Endothelial cell of umbilical vein (primary cell): ENCODE measurements around the gene CPNE7. TPM values are rescaled to one million over a fixed set of nuclear protein-coding genes. Genes with fewer than 3 reads are reported as not detected.

Source experiments
- BruUV-seq: library from RNA; stranded (reverse); fragments of 400-500 nt; replicated peaks from 2 replicates; lab custom pipeline; 2021; lab: Mats Ljungman, UMichigan
- CTCF ChIA-PET: fragments of 300-600, 350-600 bp; sonication (Branson Sonifier 250); formaldehyde crosslinking; loops from one replicate; lab custom pipeline; 2021; ENCODE audit warnings: antibody characterized with exemption, inconsistent platforms; lab: Charles Lee
- POLR2A ChIA-PET: fragments of 300-600, 350-600 bp; sonication (Branson Sonifier 250); formaldehyde crosslinking; loops from one replicate; lab custom pipeline; 2021; ENCODE audit warnings: antibody characterized with exemption, inconsistent platforms; lab: Charles Lee
- DNase-seq: peaks from one replicate; pipeline ENCODE4 v3.0.0-alpha.2; 2011; ENCODE audit warnings: low read depth, low spot score
- FAIRE-seq: peaks from 2 replicates; lab custom pipeline; 2011; peaks lifted over from hg19 to GRCh38; lab: Jason Lieb, UNC
- H2AFZ ChIP-seq: 2 replicates; pipeline ENCODE4 v1.6.0; 2012; ENCODE audit warnings: low read depth, low read length, control low read depth, inconsistent platforms
- H3K27ac ChIP-seq: 2 replicates; pipeline ENCODE4 v1.5.1; 2011; ENCODE audit warnings: low read depth, mild to moderate bottlenecking, control low read depth, low read length, moderate library complexity; ENCODE audit not compliant: insufficient read depth
- H3K27me3 ChIP-seq, 2 experiments: 2 replicates each; pipeline versions ENCODE4 v1.6.0 to v1.6.1; 2011; ENCODE audit warnings: low read length in 2 of 2, mixed read lengths in 1 of 2; ENCODE audit not compliant: control insufficient read depth in 2 of 2, insufficient read depth in 2 of 2
- H3K36me3 ChIP-seq, 2 experiments: 2 replicates in 1 of 2; 3 replicates in 1 of 2; pipeline ENCODE4 v1.5.1; 2011; ENCODE audit warnings: low read length in 2 of 2, mild to moderate bottlenecking in 1 of 2, moderate library complexity in 1 of 2; ENCODE audit not compliant: control insufficient read depth in 2 of 2, insufficient read depth in 2 of 2; ENCODE audit errors: extremely low read depth in 1 of 2
- H3K4me1 ChIP-seq: 3 replicates; pipeline ENCODE4 v1.5.1; 2011; ENCODE audit warnings: mild to moderate bottlenecking, low read length; ENCODE audit not compliant: control insufficient read depth, insufficient read depth; ENCODE audit errors: extremely low read depth
- H3K4me2 ChIP-seq: 2 replicates; pipeline ENCODE4 v1.6.1; 2011; ENCODE audit warnings: low read length, control low read depth, mixed read lengths; ENCODE audit not compliant: insufficient read depth
- H3K4me3 ChIP-seq, 3 experiments: fragments of 200-600 bp in 1 of 3; sonication (generic), shearing (Covaris generic) in 1 of 3; replicated peaks in 1 of 3; 2 replicates each; pipeline ENCODE4 v1.5.1; 2011 to 2016; ENCODE audit warnings: control low read depth in 3 of 3, low read length in 3 of 3, mild to moderate bottlenecking in 2 of 3, inconsistent platforms in 1 of 3, low read depth in 1 of 3, moderate library complexity in 1 of 3; ENCODE audit not compliant: insufficient read depth in 1 of 3
- H3K79me2 ChIP-seq: 2 replicates; pipeline ENCODE4 v1.6.0; 2012; ENCODE audit warnings: low read length, inconsistent platforms; ENCODE audit not compliant: control insufficient read depth, insufficient read depth
- H3K9ac ChIP-seq: replicated peaks from 2 replicates; pipeline ENCODE3; 2011; ENCODE audit warnings: low read length, control low read depth; ENCODE audit not compliant: insufficient read depth; ENCODE audit errors: extremely low read depth
- H3K9me1 ChIP-seq: replicated peaks from 3 replicates; pipeline ENCODE4 v1.6.0; 2011; ENCODE audit warnings: mild to moderate bottlenecking, low read length; ENCODE audit not compliant: control insufficient read depth, insufficient read depth; ENCODE audit errors: extremely low read depth
- H3K9me3 ChIP-seq: replicated peaks from 2 replicates; pipeline ENCODE4 v1.5.1; 2012; ENCODE audit warnings: low read length, inconsistent platforms; ENCODE audit not compliant: control insufficient read depth, insufficient read depth
- H4K20me1 ChIP-seq: replicated peaks from 2 replicates; pipeline ENCODE3; 2011; ENCODE audit warnings: mild to moderate bottlenecking, low read length; ENCODE audit not compliant: control insufficient read depth, insufficient read depth; ENCODE audit errors: extremely low read depth
- CTCF ChIP-seq, 2 donors: IDR thresholded peaks; 1 replicate in 1 of 2; 2 replicates in 1 of 2; pipeline ENCODE4 v1.5.1; 2011; ENCODE audit warnings: low read length in 2 of 2, mild to moderate bottlenecking in 2 of 2, moderate library complexity in 2 of 2, control low read depth in 1 of 2, inconsistent platforms in 1 of 2, low read depth in 1 of 2; ENCODE audit not compliant: insufficient read depth in 1 of 2; ENCODE audit errors: extremely low read depth in 1 of 2
- EZH2 ChIP-seq: IDR thresholded peaks from 2 replicates; pipeline ENCODE4 v1.6.1; 2012; ENCODE audit warnings: borderline replicate concordance, low read depth, mild to moderate bottlenecking, moderate library complexity, low read length, inconsistent platforms; ENCODE audit not compliant: severe bottlenecking
- GATA2 ChIP-seq: IDR thresholded peaks from 2 replicates; pipeline ENCODE4 v1.7.0; 2011; ENCODE audit warnings: low read depth, mild to moderate bottlenecking, moderate library complexity, mixed read lengths, low read length; ENCODE audit not compliant: insufficient read length, insufficient read depth
- JUN ChIP-seq: IDR thresholded peaks from 2 replicates; pipeline ENCODE4 v1.6.1; 2011; ENCODE audit warnings: borderline replicate concordance, low read depth; ENCODE audit not compliant: insufficient read length, insufficient read depth
- MAX ChIP-seq: IDR thresholded peaks from 2 replicates; pipeline ENCODE4 v1.6.1; 2011; ENCODE audit not compliant: insufficient read depth, insufficient read length
- MYC ChIP-seq: IDR thresholded peaks from one replicate; pipeline ENCODE4 v1.6.1; 2011; ENCODE audit warnings: mild to moderate bottlenecking, low read depth, low read length
- POLR2A ChIP-seq: IDR thresholded peaks from 2 replicates; pipeline ENCODE4 v1.6.1; 2012; ENCODE audit warnings: low read depth, mild to moderate bottlenecking, control low read depth, low read length
- dilution Hi-C: fragments of 300-500 bp; cut with MboI; formaldehyde crosslinking; loops from one replicate; pipeline ENCODE4 v1.15.0; 2019; ENCODE audit warnings: low sequenced_read_pairs; ENCODE audit not compliant: extremely low pct_ligation_motif_present
- intact Hi-C: fragments of 100-400 bp; cut with micrococcal nuclease; formaldehyde crosslinking; loops from one replicate; pipeline ENCODE4 v1.10.0; 2022
- polyA plus RNA-seq, 4 experiments: library from polyadenylated mRNA; depleted of rRNA in 3 of 4; stranded (reverse) in 3 of 4; unstranded in 1 of 4; fragments of >200 nt; gene quantifications; 2 replicates each; pipeline versions ENCODE4 v1.2.1 to v1.2.3, GENCODE V29; 2011 to 2012; ENCODE audit warnings: missing spikeins in 1 of 4
- total RNA-seq: library from RNA; stranded (reverse); gene quantifications from 2 replicates; pipeline ENCODE4 v1.2.3, GENCODE V29; 2021

Gene CPNE7
- total and polyA plus RNA-seq, 2 donors (not counting 3 experiments of a cell fraction or from before 2014, with no cell fraction given) = 2.0 to 5.9 TPM

GRCh38 chr16:89641458-89642119 lies 66.0 kb downstream of the CPNE7 start:
- Histone ChIP-seq H3K4me3 (no peak overlapping the region), H3K79me2 (no peaks in the 10 kb centered on the region), H3K9me1 (no peaks in the 10 kb centered on the region), H3K27me3 (no peaks in the 10 kb centered on the region), H2AFZ (no peak overlapping the region), H3K36me3 (peaks cover 0 to 18% of the 10 kb centered on the region in 2 experiments), H4K20me1 (no peaks in the 10 kb centered on the region), H3K27ac (no peak overlapping the region), H3K9me3 (no peaks in the 10 kb centered on the region), H3K9ac (no peak overlapping the region), H3K4me2 (no peak overlapping the region), H3K4me1 (no peaks in the 10 kb centered on the region)
- BruUV-seq = no TSS peak
- DNase-seq (no peak), FAIRE-seq (no peak)
- TF ChIP-seq GATA2 (no peak), EZH2 (no peak), JUN (no peak), MYC (no peak)
- intact Hi-C loops (loop anchor here (1.0 kb wide), 3 partner anchors 26 to 67 kb away; no protein-coding TSS in a partner anchor), dilution Hi-C loops (no loop called here)
- POLR2A ChIA-PET = interaction anchor here (1.1 kb wide), 1 partner anchor 79 kb away, joined by 3 read pairs; no protein-coding TSS in a partner anchor
- CTCF ChIA-PET = interaction anchor here (0.6 to 4.8 kb wide), 11 partner anchors 9 to 220 kb away, joined by 3 to 28 read pairs (median 4); partner anchors contain the start of gene CPNE7

GRCh38 chr16:89642574-89642973 lies 67.0 kb downstream of the CPNE7 start:
- Histone ChIP-seq H3K4me2 (no peak overlapping the region), H3K4me1 (no peaks in the 10 kb centered on the region), H3K4me3 (no peak overlapping the region), H3K27ac (no peak overlapping the region), H2AFZ (no peak overlapping the region), H4K20me1 (no peaks in the 10 kb centered on the region), H3K9ac (no peak overlapping the region), H3K9me3 (no peaks in the 10 kb centered on the region), H3K36me3 (peaks cover 4 to 23% of the 10 kb centered on the region in 2 experiments), H3K27me3 (no peaks in the 10 kb centered on the region), H3K79me2 (no peaks in the 10 kb centered on the region), H3K9me1 (no peaks in the 10 kb centered on the region)
- FAIRE-seq = no peak
- CTCF ChIA-PET = interaction anchor here (1.1 to 4.8 kb wide), 2 partner anchors 28 to 219 kb away, joined by 3 to 28 read pairs; no protein-coding TSS in a partner anchor
- DNase-seq = no peak
- TF ChIP-seq GATA2 = no peak
- TF ChIP-seq MAX = no peak
- TF ChIP-seq MYC = no peak
- TF ChIP-seq CTCF (IDR thresholded peaks at IDR 0.05; ENCODE audit: extremely low read depth in 1 of 2, insufficient read depth in 1 of 2, low read depth in 1 of 2, low read length in 2 of 2) = no peak
- no peak for TF ChIP-seq POLR2A
- no peak for TF ChIP-seq JUN
- intact Hi-C loops = no loop called here
- no TSS peak for BruUV-seq
- POLR2A ChIA-PET = interaction anchor here (1.1 kb wide), 1 partner anchor 80 kb away, joined by 3 read pairs; no protein-coding TSS in a partner anchor
- dilution Hi-C loops = no loop called here
